GM18508 (cell line): ENCODE data around the gene ANKMY2.
"Not testable (repeated sequence)": the region's sequence is repeated elsewhere in the genome, so short reads cannot be mapped to it uniquely, and the experiment has no call there.

ENCODE experiments used
- ATAC-seq: cut with Tn5 transposase; IDR thresholded peaks from one replicate; pipeline ENCODE4 v1.9.1; 2021; ENCODE audit warnings: moderate number of reproducible peaks; ENCODE audit not compliant: insufficient read depth, unreplicated experiment

Gene ANKMY2

GRCh38 chr7:16645593-16646471 lies at the start of gene ANKMY2, which contains the start of gene BZW2:
TSS of gene ANKMY2 (minus strand) at chr7:16645754. CDS start at chr7:16645573, 181 bp downstream.
TSS of gene BZW2 (plus strand) at chr7:16646181. CDS start at chr7:16665444, 19,263 bp downstream.
- peak; percentile 88 for ATAC-seq

GRCh38 chr7:16694806-16695205 lies 49.3 kb upstream of the ANKMY2 start:
- ATAC-seq, result no peak

GRCh38 chr7:16693601-16694318 lies 48.2 kb upstream of the ANKMY2 start:
- no peak for ATAC-seq

GRCh38 chr7:16691241-16691640 lies 45.7 kb upstream of the ANKMY2 start:
- ATAC-seq, result no peak

- no peak for ATAC-seq
Observed at GRCh38 chr7:16688249-16688648, 42.7 kb upstream of the ANKMY2 start.

GRCh38 chr7:16685535-16685934 lies 40.0 kb upstream of the ANKMY2 start:
- ATAC-seq, result no peak

- ATAC-seq, result no peak
Observed at GRCh38 chr7:16684935-16685334, 39.4 kb upstream of the ANKMY2 start.

- ATAC-seq, result not testable (repeated sequence)
Observed at GRCh38 chr7:16678645-16679566, 33.4 kb upstream of the ANKMY2 start.

GRCh38 chr7:16677978-16678494 lies 32.5 kb upstream of the ANKMY2 start:
- ATAC-seq, result no peak

- ATAC-seq, result no peak
Observed at GRCh38 chr7:16675277-16675676, 29.7 kb upstream of the ANKMY2 start.

- no peak for ATAC-seq
Observed at GRCh38 chr7:16671811-16672210, 26.3 kb upstream of the ANKMY2 start.

- ATAC-seq, result no peak
Observed at GRCh38 chr7:16670731-16671344, 25.3 kb upstream of the ANKMY2 start.

- no peak for ATAC-seq
Observed at GRCh38 chr7:16670021-16670420, 24.5 kb upstream of the ANKMY2 start.

- no peak for ATAC-seq
Observed at GRCh38 chr7:16669581-16669980, 24.0 kb upstream of the ANKMY2 start.

- ATAC-seq, result no peak
Observed at GRCh38 chr7:16668978-16669377, 23.4 kb upstream of the ANKMY2 start.

- no peak for ATAC-seq
Observed at GRCh38 chr7:16668049-16668858, 22.7 kb upstream of the ANKMY2 start.

- ATAC-seq, result no peak
Observed at GRCh38 chr7:16667355-16667754, 21.8 kb upstream of the ANKMY2 start.

GRCh38 chr7:16661924-16662323 lies 16.4 kb upstream of the ANKMY2 start:
- ATAC-seq, result no peak
